Activated T-cell treated with anti-CD3 and anti-CD28 coated beads, Interleukin-2, amount 50 U/mL, for 4 hours (primary cell): ENCODE measurements around the gene GP5. TPM values are rescaled to one million over a fixed set of nuclear protein-coding genes. Genes with fewer than 3 reads are reported as not detected.

Source experiments
- ATAC-seq, 2 donors: fragments of 200-7000 bp; cut with Tn5 transposase; one replicate each; pipeline ENCODE4 v1.10.0; 2021
- DNase-seq: peaks from one replicate; pipeline ENCODE4 v3.0.0-alpha.2; 2020
- H3K27me3 Mint-ChIP-seq: one replicate; pipeline ENCODE4 v1.8.0; 2021; ENCODE audit warnings: low read depth, mixed read lengths
- H3K36me3 Mint-ChIP-seq: one replicate; pipeline ENCODE4 v1.8.0; 2022; ENCODE audit warnings: mixed read lengths; ENCODE audit not compliant: insufficient read depth
- H3K4me1 Mint-ChIP-seq: one replicate; pipeline ENCODE4 v1.8.0; 2021; ENCODE audit warnings: low read depth, mixed read lengths
- H3K4me3 Mint-ChIP-seq: one replicate; pipeline ENCODE4 v1.8.0; 2021; ENCODE audit warnings: mild to moderate bottlenecking, moderate library complexity, mixed read lengths
- H3K9me3 Mint-ChIP-seq: one replicate; pipeline ENCODE4 v1.8.0; 2021; ENCODE audit warnings: mixed read lengths
- total RNA-seq, 3 donors: library from RNA; stranded (reverse); gene quantifications; one replicate each; pipeline ENCODE4 v1.2.1, GENCODE V29; 2021

The GP5 gene
- under 1 TPM; 0.08 to 0.23 (median 0.18) TPM for total RNA-seq

- peaks cover 16% of the 10 kb centered on the region for H3K27me3 Mint-ChIP-seq
- ATAC-seq (no peak), DNase-seq (no peak)
- peak within 1 kb of the TSS; percentile 78 for H3K4me3 Mint-ChIP-seq
- H3K9me3 Mint-ChIP-seq, result no peaks in the 10 kb centered on the region
- peaks cover 3% of the 10 kb centered on the region for H3K36me3 Mint-ChIP-seq
- peaks cover 47% of the 10 kb centered on the region for H3K4me1 Mint-ChIP-seq
Observed at GRCh38 chr3:194399166-194399565, at the start of gene GP5. Gene GP5, minus strand, starts transcription at chr3:194399266. Its CDS starts 984 bp downstream, at chr3:194398282.

- no peak overlapping the region for H3K4me3 Mint-ChIP-seq
- no peak for ATAC-seq
- H3K36me3 Mint-ChIP-seq, result peaks cover 67% of the 10 kb centered on the region
- H3K4me1 Mint-ChIP-seq, result peaks cover 4% of the 10 kb centered on the region
- no peaks in the 10 kb centered on the region for H3K27me3 Mint-ChIP-seq
- no peaks in the 10 kb centered on the region for H3K9me3 Mint-ChIP-seq
- no peak for DNase-seq
Observed at GRCh38 chr3:194447657-194448056, 48.6 kb upstream of the GP5 start.

- no peaks in the 10 kb centered on the region for H3K9me3 Mint-ChIP-seq
- ATAC-seq, result no peak
- peaks cover 68% of the 10 kb centered on the region for H3K36me3 Mint-ChIP-seq
Observed at GRCh38 chr3:194447161-194447560, 48.1 kb upstream of the GP5 start.

GRCh38 chr3:194446754-194447153 is 47.7 kb upstream of the GP5 start:
- peaks cover 66% of the 10 kb centered on the region for H3K36me3 Mint-ChIP-seq
- H3K9me3 Mint-ChIP-seq, result no peaks in the 10 kb centered on the region
- DNase-seq (no peak), ATAC-seq (no peak)
- H3K4me1 Mint-ChIP-seq, result peaks cover 3% of the 10 kb centered on the region
- no peak overlapping the region for H3K4me3 Mint-ChIP-seq
- no peaks in the 10 kb centered on the region for H3K27me3 Mint-ChIP-seq

More at GRCh38 chr3:194447161-194447560, 48.1 kb upstream of the GP5 start:
- Mint-ChIP-seq H3K27me3 (no peaks in the 10 kb centered on the region), H3K4me1 (peaks cover 3% of the 10 kb centered on the region), H3K4me3 (no peak overlapping the region)
- no peak for DNase-seq

- Mint-ChIP-seq H3K4me3 (no peak overlapping the region), H3K4me1 (peaks cover 3% of the 10 kb centered on the region), H3K27me3 (no peaks in the 10 kb centered on the region), H3K9me3 (no peaks in the 10 kb centered on the region), H3K36me3 (peaks cover 61% of the 10 kb centered on the region)
- DNase-seq (no peak), ATAC-seq (no peak)
Observed at GRCh38 chr3:194446172-194446571, 47.1 kb upstream of the GP5 start.

- ATAC-seq, result no peak
- peaks cover 61% of the 10 kb centered on the region for H3K36me3 Mint-ChIP-seq
Observed at GRCh38 chr3:194443901-194444300, 44.8 kb upstream of the GP5 start.

GRCh38 chr3:194440756-194441155 is 41.7 kb upstream of the GP5 start:
- H3K36me3 Mint-ChIP-seq, result peaks cover 67% of the 10 kb centered on the region
- H3K4me3 Mint-ChIP-seq, result no peak overlapping the region
- no peak for DNase-seq
- no peaks in the 10 kb centered on the region for H3K27me3 Mint-ChIP-seq
- no peaks in the 10 kb centered on the region for H3K9me3 Mint-ChIP-seq
- peaks cover 2% of the 10 kb centered on the region for H3K4me1 Mint-ChIP-seq
- ATAC-seq, result no peak

More at GRCh38 chr3:194443901-194444300, 44.8 kb upstream of the GP5 start:
- Mint-ChIP-seq H3K4me1 (peaks cover 5% of the 10 kb centered on the region), H3K9me3 (no peaks in the 10 kb centered on the region), H3K27me3 (no peaks in the 10 kb centered on the region), H3K4me3 (no peak overlapping the region)
- no peak for DNase-seq

GRCh38 chr3:194439881-194440550 is 41.0 kb upstream of the GP5 start:
- no peak for ATAC-seq
- H3K4me1 Mint-ChIP-seq, result peaks cover 2% of the 10 kb centered on the region
- no peaks in the 10 kb centered on the region for H3K9me3 Mint-ChIP-seq
- peaks cover 67% of the 10 kb centered on the region for H3K36me3 Mint-ChIP-seq
- H3K27me3 Mint-ChIP-seq, result no peaks in the 10 kb centered on the region
- DNase-seq, result no peak
- no peak overlapping the region for H3K4me3 Mint-ChIP-seq

- Mint-ChIP-seq H3K4me1 (peaks cover 2% of the 10 kb centered on the region), H3K4me3 (no peak overlapping the region), H3K9me3 (no peaks in the 10 kb centered on the region), H3K27me3 (no peaks in the 10 kb centered on the region), H3K36me3 (peaks cover 58% of the 10 kb centered on the region)
- no peak for DNase-seq
- no peak for ATAC-seq
Observed at GRCh38 chr3:194434503-194434902, 35.4 kb upstream of the GP5 start.

- Mint-ChIP-seq H3K9me3 (no peaks in the 10 kb centered on the region), H3K36me3 (peaks cover 56% of the 10 kb centered on the region)
Observed at GRCh38 chr3:194431554-194431953, 32.5 kb upstream of the GP5 start.

GRCh38 chr3:194425399-194425798 is 26.3 kb upstream of the GP5 start:
- Mint-ChIP-seq H3K4me1 (no peaks in the 10 kb centered on the region), H3K4me3 (no peak overlapping the region), H3K36me3 (peaks cover 35% of the 10 kb centered on the region), H3K9me3 (no peaks in the 10 kb centered on the region), H3K27me3 (no peaks in the 10 kb centered on the region)
- DNase-seq (no peak), ATAC-seq (no peak)

More at GRCh38 chr3:194431554-194431953, 32.5 kb upstream of the GP5 start:
- Mint-ChIP-seq H3K27me3 (no peaks in the 10 kb centered on the region), H3K4me1 (no peaks in the 10 kb centered on the region), H3K4me3 (no peak overlapping the region)
- no peak for ATAC-seq
- DNase-seq, result no peak

GRCh38 chr3:194424953-194425352 is 25.9 kb upstream of the GP5 start:
- Mint-ChIP-seq H3K36me3 (peaks cover 35% of the 10 kb centered on the region), H3K4me1 (no peaks in the 10 kb centered on the region), H3K27me3 (no peaks in the 10 kb centered on the region), H3K9me3 (no peaks in the 10 kb centered on the region), H3K4me3 (no peak overlapping the region)
- ATAC-seq (no peak), DNase-seq (no peak)

- H3K4me1 Mint-ChIP-seq, result no peaks in the 10 kb centered on the region
- no peaks in the 10 kb centered on the region for H3K27me3 Mint-ChIP-seq
- no peak overlapping the region for H3K4me3 Mint-ChIP-seq
- H3K36me3 Mint-ChIP-seq, result peaks cover 30% of the 10 kb centered on the region
- DNase-seq (no peak), ATAC-seq (no peak)
- H3K9me3 Mint-ChIP-seq, result no peaks in the 10 kb centered on the region
Observed at GRCh38 chr3:194424373-194424772, 25.3 kb upstream of the GP5 start.

GRCh38 chr3:194423317-194423716 is 24.3 kb upstream of the GP5 start:
- H3K4me3 Mint-ChIP-seq, result no peak overlapping the region
- H3K27me3 Mint-ChIP-seq, result no peaks in the 10 kb centered on the region
- H3K9me3 Mint-ChIP-seq, result no peaks in the 10 kb centered on the region
- ATAC-seq (no peak), DNase-seq (no peak)
- H3K4me1 Mint-ChIP-seq, result no peaks in the 10 kb centered on the region
- H3K36me3 Mint-ChIP-seq, result peaks cover 33% of the 10 kb centered on the region

GRCh38 chr3:194422188-194422587 is 23.1 kb upstream of the GP5 start:
- H3K9me3 Mint-ChIP-seq, result no peaks in the 10 kb centered on the region
- no peaks in the 10 kb centered on the region for H3K27me3 Mint-ChIP-seq
- DNase-seq (no peak), ATAC-seq (no peak)
- H3K36me3 Mint-ChIP-seq, result peaks cover 32% of the 10 kb centered on the region
- H3K4me1 Mint-ChIP-seq, result no peaks in the 10 kb centered on the region
- no peak overlapping the region for H3K4me3 Mint-ChIP-seq
